ENCODE measurements around the gene KIF5C.

Gene KIF5C

DNA sequence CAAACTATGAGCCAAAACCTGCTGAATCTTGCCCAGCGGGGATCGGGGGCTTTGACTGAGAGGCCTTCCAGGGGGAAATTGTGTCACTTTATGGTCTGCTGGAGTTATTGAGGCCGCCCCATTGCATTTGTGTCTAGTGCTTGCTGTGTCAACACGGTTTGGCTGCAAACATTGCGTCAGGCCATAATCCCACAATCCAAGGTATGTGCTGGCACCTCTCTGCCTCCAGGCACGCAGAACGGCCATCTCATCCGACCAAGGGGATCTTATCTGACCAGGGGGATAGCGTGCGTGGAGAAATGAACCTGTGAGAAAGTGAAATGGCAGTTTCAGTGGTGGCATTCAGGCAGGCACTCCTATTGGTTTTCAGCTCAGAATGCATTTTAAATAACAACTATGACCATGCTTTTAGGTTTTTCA lies 145.4 kb downstream of the KIF5C start:
- ATAC-seq (replicated peaks), result peak; percentile 9 to 15

DNA sequence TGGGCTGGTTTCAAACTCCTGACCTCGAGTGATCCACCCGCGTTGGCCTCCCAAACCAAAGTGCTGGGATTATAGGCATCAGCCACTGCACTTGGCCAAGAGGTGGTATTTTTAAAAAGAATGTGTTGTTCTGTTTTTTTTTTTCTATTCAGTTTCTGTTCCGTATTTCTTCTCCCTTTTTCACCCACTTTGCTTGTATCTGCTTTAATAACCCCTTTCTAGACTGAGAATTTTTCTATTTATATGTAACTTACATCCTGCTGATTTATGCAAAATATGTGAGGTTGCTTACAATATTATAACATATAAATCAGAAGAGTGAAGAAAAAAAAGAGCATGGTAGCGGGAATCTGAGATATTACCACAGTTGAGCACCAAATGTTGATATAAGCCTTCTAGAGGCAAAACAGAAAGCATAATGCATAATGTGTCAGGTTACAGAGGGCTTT lies 146.3 kb downstream of the KIF5C start:
- DNase-seq (no peak), ATAC-seq (replicated peaks) (peak; percentile 38 to 53)
- H3K27me3 Mint-ChIP-seq, result peaks cover 7 to 11% of the 10 kb centered on the region in 2 donors
- peaks cover 16 to 18% of the 10 kb centered on the region in 2 donors for H3K4me1 Mint-ChIP-seq
- H3K9me3 Mint-ChIP-seq, result no peaks in the 10 kb centered on the region
- H3K36me3 Mint-ChIP-seq, result no peaks in the 10 kb centered on the region
- no peak overlapping the region for H3K4me3 Mint-ChIP-seq
- H3K27ac Mint-ChIP-seq, result no peak overlapping the region

More for the DNA sequence above, 145.4 kb downstream of the KIF5C start:
- no peaks in the 10 kb centered on the region for H3K9me3 Mint-ChIP-seq
- H3K36me3 Mint-ChIP-seq, result no peaks in the 10 kb centered on the region
- H3K27me3 Mint-ChIP-seq, result peaks cover 14 to 19% of the 10 kb centered on the region in 2 donors
- DNase-seq, result no peak
- H3K27ac Mint-ChIP-seq, result peak overlapping the region; percentile 75
- no peak overlapping the region for H3K4me3 Mint-ChIP-seq
- H3K4me1 Mint-ChIP-seq, result peaks cover 16 to 18% of the 10 kb centered on the region in 2 donors

DNA sequence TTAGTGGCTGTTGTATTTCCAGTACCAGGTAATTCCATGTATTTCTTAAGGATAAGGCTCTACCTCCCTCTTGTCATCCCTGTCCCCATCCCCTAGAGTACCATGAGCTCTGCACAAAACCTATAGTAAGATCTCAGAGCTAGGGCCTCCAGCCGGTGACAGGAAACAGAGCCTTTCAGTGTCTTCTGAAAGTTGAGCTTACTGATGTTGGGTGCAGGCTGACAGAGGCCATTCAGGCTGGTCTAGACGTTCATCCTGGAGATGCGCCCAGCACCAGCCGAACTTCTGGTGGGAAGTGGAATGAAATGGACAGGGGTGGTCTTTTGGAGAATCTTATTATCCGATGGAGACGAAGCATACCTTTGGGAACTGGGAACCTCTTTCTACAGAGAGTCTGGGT lies 146.7 kb downstream of the KIF5C start:
- no peaks in the 10 kb centered on the region for H3K36me3 Mint-ChIP-seq
- DNase-seq (no peak), ATAC-seq (replicated peaks) (peak in 1 of 2 donors; percentile 36)
- H3K4me1 Mint-ChIP-seq, result peaks cover 16 to 18% of the 10 kb centered on the region in 2 donors
- H3K9me3 Mint-ChIP-seq, result no peaks in the 10 kb centered on the region
- H3K27ac Mint-ChIP-seq, result peak overlapping the region; percentile 75
- peak overlapping the region in 1 of 2 donors; percentile 21 for H3K4me3 Mint-ChIP-seq
- peaks cover 3 to 7% of the 10 kb centered on the region in 2 donors for H3K27me3 Mint-ChIP-seq

DNA sequence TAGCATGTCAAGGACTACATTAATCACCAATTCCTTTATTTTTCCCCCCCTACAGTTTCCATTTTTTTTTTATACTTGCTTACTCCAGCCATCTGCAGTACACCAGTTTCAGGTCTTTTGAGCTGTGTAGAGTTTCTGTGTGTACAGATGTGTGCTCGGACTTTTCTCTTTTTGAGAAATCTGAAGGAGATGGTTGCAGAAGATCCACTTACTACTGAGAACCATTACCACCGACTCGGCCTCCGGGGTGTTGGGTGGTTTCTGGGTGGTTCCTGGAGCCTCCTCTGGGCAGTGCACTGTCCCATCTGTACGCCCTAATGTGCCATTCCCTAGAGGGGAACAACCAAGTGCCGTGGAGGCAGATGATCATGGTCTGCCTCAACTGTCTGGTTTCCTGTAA lies 148.1 kb downstream of the KIF5C start:
- no peaks in the 10 kb centered on the region for H3K9me3 Mint-ChIP-seq
- H3K27ac Mint-ChIP-seq, result peak overlapping the region; percentile 62
- peaks cover 0 to 2% of the 10 kb centered on the region in 2 donors for H3K27me3 Mint-ChIP-seq
- ATAC-seq (replicated peaks), result no peak
- no peak for DNase-seq
- no peaks in the 10 kb centered on the region for H3K36me3 Mint-ChIP-seq
- peaks cover 11 to 14% of the 10 kb centered on the region in 2 donors for H3K4me1 Mint-ChIP-seq
- no peak overlapping the region for H3K4me3 Mint-ChIP-seq

DNA sequence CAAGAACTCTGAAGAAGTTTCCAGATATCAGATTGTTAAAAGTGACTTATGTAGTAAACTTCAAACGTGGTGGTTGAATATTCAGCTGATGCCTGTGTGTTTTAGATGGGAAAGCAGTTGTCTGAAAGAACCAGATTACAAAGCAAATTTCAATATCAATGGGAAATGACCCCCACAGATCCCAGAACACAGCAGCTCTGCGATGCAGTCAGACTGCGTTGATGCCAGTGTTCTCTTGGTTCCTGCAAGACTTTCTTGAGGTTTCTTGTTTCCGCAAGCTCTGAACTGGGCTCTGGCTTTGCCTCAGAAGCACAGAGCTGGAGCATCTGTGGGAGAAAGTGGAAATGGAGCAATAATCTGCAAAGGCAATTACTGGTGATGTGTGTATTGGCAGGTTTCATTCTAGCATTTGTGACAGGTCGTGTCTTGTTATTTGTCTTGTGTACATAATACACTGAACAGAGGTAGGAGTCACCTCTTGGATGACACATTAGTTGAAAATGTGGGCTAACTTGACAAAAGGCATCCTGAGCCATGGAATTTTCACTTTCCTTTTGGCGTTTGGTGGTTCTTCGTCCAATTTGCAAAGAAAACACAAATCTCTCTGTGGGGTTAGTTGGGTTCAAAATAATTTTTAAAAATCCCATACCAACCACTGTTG lies 152.7 kb downstream of the KIF5C start:
- H3K36me3 Mint-ChIP-seq, result no peaks in the 10 kb centered on the region

DNA sequence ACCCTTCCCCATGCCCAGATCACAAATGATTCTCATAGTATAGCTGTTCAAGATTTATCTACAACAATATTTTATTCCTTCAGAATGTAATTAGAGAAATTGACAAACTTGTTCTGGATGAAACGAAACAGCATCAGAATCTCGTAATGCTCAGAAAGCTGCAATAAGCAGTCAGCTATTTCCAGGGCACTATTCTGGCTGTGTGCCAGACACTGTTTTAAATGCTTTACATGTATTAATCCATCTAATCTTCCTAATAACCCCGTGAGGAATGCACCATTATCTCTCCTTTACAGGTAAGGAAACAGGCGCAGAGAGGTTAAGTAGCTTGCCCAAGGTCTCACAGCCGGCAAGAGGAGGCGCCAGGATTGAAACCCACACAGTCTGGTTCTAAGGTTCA lies 153.3 kb downstream of the KIF5C start:
- H3K27ac Mint-ChIP-seq, result no peak overlapping the region
- no peaks in the 10 kb centered on the region for H3K4me1 Mint-ChIP-seq
- peaks cover 0 to 7% of the 10 kb centered on the region in 2 donors for H3K27me3 Mint-ChIP-seq
- no peak overlapping the region for H3K4me3 Mint-ChIP-seq
- no peaks in the 10 kb centered on the region for H3K36me3 Mint-ChIP-seq
- DNase-seq (no peak), ATAC-seq (replicated peaks) (no peak)
- no peaks in the 10 kb centered on the region for H3K9me3 Mint-ChIP-seq

More for the DNA sequence above, 152.7 kb downstream of the KIF5C start:
- Mint-ChIP-seq H3K9me3 (no peaks in the 10 kb centered on the region), H3K27me3 (peaks cover 0 to 6% of the 10 kb centered on the region in 2 donors), H3K4me3 (no peak overlapping the region), H3K4me1 (no peaks in the 10 kb centered on the region), H3K27ac (no peak overlapping the region)
- DNase-seq, result no peak
- ATAC-seq (replicated peaks), result no peak

DNA sequence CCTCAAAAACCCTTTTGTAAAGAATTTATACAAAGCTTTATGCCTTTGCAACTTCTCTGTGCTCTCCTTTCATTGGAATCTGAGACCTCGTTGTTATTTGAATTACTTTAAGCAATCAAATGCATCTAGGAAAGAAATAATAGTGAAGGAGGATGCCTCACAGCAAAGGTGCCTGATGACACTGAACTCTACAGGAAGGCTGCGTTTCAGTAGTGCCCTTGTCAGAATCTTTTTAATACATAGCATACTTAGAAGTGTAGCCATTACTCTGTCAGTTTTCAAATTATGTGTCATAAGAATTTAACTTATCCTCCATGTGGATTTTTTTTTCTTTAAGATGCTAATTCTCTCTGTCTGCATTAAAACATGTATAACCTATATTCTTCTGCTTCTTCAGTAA lies 153.9 kb downstream of the KIF5C start:
- Mint-ChIP-seq H3K4me1 (peaks cover 0 to 2% of the 10 kb centered on the region in 2 donors), H3K27me3 (peaks cover 4 to 12% of the 10 kb centered on the region in 2 donors), H3K27ac (no peak overlapping the region), H3K9me3 (no peaks in the 10 kb centered on the region), H3K4me3 (no peak overlapping the region), H3K36me3 (no peaks in the 10 kb centered on the region)
- DNase-seq (no peak), ATAC-seq (replicated peaks) (no peak)

DNA sequence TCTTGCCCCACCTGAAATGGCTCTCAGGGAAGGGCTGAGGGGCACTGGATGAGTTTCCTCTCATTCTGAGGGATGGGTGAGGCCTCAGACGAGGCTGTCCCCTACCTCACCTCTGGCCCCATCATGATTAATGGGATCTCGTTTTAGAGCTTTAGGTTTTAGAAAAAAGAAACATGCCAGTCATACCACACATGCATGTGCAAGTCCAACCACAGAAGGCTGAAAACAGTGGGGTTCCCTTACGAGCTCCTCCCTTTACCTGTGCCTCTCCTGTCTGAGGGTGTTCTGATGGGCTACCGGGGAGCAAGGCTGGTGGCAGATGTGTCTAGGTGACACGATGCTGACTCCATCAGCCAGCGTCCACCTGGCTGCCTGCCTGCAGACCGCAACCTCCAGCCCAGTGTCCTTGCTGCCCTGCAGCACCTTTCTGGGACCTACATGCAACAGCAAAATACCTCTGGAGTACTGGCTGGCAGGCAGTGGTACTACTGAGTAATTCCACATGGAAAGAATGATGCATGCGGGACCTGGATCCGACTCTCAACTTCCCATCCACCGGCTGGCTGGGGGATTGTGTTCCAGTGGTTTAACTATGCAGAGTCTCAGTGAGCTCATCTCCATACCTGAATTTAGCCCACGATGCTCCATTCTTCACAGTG lies 154.4 kb downstream of the KIF5C start:
- Mint-ChIP-seq H3K4me1 (peaks cover 0 to 2% of the 10 kb centered on the region in 2 donors), H3K4me3 (no peak overlapping the region), H3K27me3 (peaks cover 4 to 12% of the 10 kb centered on the region in 2 donors), H3K36me3 (no peaks in the 10 kb centered on the region), H3K9me3 (no peaks in the 10 kb centered on the region), H3K27ac (no peak overlapping the region)
- ATAC-seq (replicated peaks), result no peak
- DNase-seq, result no peak

DNA sequence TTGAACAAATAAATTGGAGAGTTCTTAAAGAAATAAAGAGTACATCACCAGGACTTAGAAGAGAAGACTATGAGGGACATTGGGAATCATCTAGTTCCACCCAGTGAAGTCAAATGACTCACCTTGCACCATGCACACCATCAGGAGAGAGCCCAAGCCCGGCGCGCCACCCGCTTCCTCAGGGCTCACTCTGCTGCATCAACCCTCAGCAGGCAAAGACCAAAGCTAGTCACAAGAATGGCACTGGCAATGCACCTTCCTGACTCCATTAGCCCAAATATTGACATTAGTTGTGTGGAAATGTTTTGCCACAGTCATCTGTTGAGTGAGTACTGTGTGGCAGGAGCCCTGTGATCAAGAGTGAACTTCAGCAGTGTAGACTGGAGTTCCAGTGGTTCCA lies 156.4 kb downstream of the KIF5C start:
- H3K27ac Mint-ChIP-seq, result no peak overlapping the region
- H3K36me3 Mint-ChIP-seq, result no peaks in the 10 kb centered on the region
- peaks cover 0 to 2% of the 10 kb centered on the region in 2 donors for H3K4me1 Mint-ChIP-seq
- ATAC-seq (replicated peaks), result no peak
- peaks cover 6 to 13% of the 10 kb centered on the region in 2 donors for H3K27me3 Mint-ChIP-seq
- H3K9me3 Mint-ChIP-seq, result no peaks in the 10 kb centered on the region
- no peak overlapping the region for H3K4me3 Mint-ChIP-seq
- DNase-seq, result no peak

DNA sequence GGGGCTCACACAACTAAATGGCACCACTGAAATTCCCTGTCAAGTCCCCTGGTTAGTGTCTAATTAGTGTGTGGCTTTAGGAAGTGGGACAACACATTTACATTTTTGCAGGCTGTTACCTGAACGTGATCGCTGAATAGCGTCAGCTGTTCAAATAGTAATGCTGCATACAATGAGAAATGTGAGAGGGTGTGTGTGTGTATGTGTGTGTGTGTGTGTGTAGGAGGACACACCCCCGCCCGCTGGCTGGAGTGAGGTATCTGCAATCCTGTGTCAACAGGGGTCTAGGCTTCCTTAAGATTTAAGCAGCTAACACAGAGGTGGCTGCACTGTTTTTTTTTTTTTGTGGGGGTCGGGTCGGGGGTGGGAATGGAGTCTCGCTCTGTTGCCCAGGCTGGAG lies 158.7 kb downstream of the KIF5C start:
- Mint-ChIP-seq H3K27me3 (peaks cover 16 to 25% of the 10 kb centered on the region in 2 donors), H3K9me3 (no peaks in the 10 kb centered on the region), H3K4me1 (peaks cover 3 to 6% of the 10 kb centered on the region in 2 donors), H3K27ac (no peak overlapping the region), H3K36me3 (no peaks in the 10 kb centered on the region), H3K4me3 (no peak overlapping the region)
- DNase-seq (no peak), ATAC-seq (replicated peaks) (no peak)

DNA sequence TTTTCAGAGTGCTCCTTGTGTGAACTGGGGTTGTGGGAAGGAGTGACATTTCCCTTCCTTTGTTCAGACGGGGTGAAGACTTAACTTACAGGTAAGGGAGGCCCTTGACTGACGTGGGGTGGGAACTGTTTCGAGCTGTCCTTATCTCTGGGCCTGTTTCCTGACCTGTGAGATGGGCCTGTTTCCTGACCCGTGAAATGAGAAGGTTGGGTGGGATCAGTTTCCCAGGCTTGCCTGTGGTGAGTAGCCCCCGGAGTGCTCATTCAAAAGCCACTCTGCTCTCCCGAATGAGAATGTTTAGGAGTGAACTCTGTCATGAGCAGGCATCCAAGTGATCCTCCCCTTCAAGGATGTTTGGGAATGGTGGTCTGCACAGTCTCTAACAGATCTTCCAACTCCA lies 159.4 kb downstream of the KIF5C start:
- peaks cover 19 to 31% of the 10 kb centered on the region in 2 donors for H3K27me3 Mint-ChIP-seq
- H3K36me3 Mint-ChIP-seq, result no peaks in the 10 kb centered on the region
- no peak for DNase-seq
- no peak overlapping the region for H3K4me3 Mint-ChIP-seq
- no peak for ATAC-seq (replicated peaks)
- no peaks in the 10 kb centered on the region for H3K9me3 Mint-ChIP-seq
- H3K27ac Mint-ChIP-seq, result no peak overlapping the region
- H3K4me1 Mint-ChIP-seq, result peaks cover 4 to 6% of the 10 kb centered on the region in 2 donors

DNA sequence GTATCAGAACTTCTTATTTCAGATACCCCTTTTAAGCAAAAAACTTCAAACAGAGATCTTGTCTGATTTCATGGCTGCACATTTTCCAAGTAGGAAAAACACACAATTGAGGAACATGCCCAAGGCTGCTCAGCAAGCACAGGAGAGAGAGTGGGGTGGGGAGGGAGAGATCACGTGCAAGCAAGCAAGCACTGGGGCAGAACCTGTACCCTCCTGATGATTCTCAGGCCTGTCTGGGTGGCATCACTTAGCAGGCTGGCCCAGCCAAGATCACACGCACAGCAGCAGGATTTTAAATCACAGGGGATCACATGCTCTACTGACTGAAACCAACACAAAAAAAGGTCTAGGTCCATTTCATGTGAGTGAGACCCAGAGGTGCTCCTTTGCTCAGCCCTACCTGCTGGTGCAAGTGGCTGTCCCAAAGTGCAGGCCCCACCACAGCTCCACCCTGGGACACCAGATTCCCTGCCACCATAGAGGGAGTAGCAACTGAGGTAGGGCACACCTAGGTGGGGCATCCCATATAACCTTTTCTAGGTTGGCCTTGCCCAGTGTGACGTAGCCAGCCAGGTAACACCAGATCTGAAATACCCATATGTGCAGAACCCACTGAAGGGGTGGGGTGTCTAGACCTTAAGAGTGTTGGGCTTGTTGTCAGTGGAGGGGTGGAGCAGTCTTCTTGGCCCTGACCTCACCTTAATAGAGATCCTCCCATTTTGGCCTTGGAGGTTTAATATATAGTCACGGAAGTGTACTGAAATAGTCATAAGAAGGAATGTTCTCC lies 161.7 kb downstream of the KIF5C start:
- H3K27me3 Mint-ChIP-seq, result peaks cover 29 to 54% of the 10 kb centered on the region in 2 donors
- DNase-seq, result no peak
- no peaks in the 10 kb centered on the region for H3K36me3 Mint-ChIP-seq
- peak in 1 of 2 donors; percentile 35 for ATAC-seq (replicated peaks)
- peaks cover 4 to 6% of the 10 kb centered on the region in 2 donors for H3K4me1 Mint-ChIP-seq
- H3K4me3 Mint-ChIP-seq, result no peak overlapping the region
- H3K27ac Mint-ChIP-seq, result no peak overlapping the region
- H3K9me3 Mint-ChIP-seq, result no peaks in the 10 kb centered on the region

DNA sequence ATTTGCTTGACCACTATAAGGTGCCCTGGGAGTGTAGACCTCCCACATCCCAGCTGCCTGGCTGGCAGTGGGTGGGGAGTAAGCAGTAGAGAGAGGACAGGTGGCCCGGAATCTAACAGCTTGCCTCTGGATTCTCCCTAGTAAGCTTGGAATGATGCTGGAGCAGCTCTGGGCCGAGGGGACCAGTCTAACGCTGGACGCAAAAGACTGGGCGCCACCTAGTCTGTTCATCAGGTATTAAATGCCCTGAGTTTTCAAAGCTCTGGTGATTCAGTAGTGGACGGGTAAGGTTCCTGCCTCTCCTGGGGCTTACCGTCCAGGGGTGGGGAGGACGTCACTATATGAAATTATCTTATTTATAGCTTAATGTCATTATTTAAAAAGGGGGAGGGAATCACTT lies 162.8 kb downstream of the KIF5C start:
- H3K27ac Mint-ChIP-seq, result no peak overlapping the region
- ATAC-seq (replicated peaks) (no peak), DNase-seq (no peak)
- H3K27me3 Mint-ChIP-seq, result peaks cover 29 to 54% of the 10 kb centered on the region in 2 donors
- H3K4me1 Mint-ChIP-seq, result peaks cover 4 to 6% of the 10 kb centered on the region in 2 donors
- H3K4me3 Mint-ChIP-seq, result no peak overlapping the region
- H3K36me3 Mint-ChIP-seq, result no peaks in the 10 kb centered on the region
- no peaks in the 10 kb centered on the region for H3K9me3 Mint-ChIP-seq

DNA sequence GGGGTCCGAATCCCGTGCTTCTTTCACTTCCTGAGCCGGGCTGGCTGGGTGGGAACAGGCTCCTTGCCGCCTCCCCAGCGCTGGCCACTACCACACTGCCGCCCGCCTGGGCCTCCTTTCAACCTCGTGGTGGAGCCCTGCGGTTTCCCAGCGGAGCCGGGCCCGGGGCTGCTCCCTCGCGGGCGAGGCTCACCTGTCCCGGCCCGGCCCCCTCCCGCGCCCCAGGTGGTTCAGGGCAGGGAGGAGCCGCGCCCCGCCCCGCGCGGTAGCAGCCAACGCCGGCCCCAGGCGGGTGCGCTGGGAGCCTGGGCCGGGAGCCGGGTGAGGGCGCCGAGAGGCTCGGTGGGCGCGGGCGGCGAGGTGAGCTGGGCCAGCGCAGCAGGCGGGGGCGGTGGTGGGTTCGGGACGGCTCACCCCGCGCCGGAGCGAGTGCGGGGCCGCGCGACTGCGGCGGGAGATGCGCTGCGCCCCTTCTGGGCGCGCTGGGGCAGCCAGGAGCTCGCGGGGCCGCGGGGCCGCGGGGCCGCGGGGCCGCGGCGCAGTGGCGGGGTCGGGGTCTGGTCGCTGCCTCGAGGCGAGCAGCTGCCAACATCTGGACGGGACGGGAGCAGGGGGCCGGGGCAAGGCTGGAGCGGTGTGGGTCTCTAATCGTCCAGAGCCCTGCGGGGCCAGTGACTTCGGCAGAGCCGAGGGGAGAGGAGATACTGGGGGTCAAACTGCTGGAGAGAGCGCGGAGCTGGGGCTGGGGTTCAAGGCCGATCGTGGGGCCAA lies 163.6 kb downstream of the KIF5C start, which contains the start of gene LYPD6B:
LYPD6B (plus strand) TSS at position 258 of the 771 bp plus-strand sequence. CDS start 92,250 bp downstream, outside the sequence.
- Mint-ChIP-seq H3K4me3 (peak within 1 kb of the TSS; percentile 46 to 69), H3K9me3 (no peaks in the 10 kb centered on the region), H3K36me3 (no peaks in the 10 kb centered on the region), H3K27me3 (peaks cover 26 to 51% of the 10 kb centered on the region in 2 donors), H3K27ac (no peak within 1 kb of the TSS), H3K4me1 (peaks cover 4 to 6% of the 10 kb centered on the region in 2 donors)
- DNase-seq (no peak), ATAC-seq (replicated peaks) (peak; percentile 53 to 58)
